NCI-H2227 treated with DMSO at 0.1 percent for 48 hours (cell line): ENCODE measurements around the gene TMEM181.
"Not testable (repeated sequence)": the region's sequence is repeated elsewhere in the genome, so short reads cannot be mapped to it uniquely, and the experiment has no call there.

Experiments used
- DNase-seq: peaks from one replicate; lab custom pipeline; 2025; lab: John Stamatoyannopoulos, UW

TMEM181 gene

DNA sequence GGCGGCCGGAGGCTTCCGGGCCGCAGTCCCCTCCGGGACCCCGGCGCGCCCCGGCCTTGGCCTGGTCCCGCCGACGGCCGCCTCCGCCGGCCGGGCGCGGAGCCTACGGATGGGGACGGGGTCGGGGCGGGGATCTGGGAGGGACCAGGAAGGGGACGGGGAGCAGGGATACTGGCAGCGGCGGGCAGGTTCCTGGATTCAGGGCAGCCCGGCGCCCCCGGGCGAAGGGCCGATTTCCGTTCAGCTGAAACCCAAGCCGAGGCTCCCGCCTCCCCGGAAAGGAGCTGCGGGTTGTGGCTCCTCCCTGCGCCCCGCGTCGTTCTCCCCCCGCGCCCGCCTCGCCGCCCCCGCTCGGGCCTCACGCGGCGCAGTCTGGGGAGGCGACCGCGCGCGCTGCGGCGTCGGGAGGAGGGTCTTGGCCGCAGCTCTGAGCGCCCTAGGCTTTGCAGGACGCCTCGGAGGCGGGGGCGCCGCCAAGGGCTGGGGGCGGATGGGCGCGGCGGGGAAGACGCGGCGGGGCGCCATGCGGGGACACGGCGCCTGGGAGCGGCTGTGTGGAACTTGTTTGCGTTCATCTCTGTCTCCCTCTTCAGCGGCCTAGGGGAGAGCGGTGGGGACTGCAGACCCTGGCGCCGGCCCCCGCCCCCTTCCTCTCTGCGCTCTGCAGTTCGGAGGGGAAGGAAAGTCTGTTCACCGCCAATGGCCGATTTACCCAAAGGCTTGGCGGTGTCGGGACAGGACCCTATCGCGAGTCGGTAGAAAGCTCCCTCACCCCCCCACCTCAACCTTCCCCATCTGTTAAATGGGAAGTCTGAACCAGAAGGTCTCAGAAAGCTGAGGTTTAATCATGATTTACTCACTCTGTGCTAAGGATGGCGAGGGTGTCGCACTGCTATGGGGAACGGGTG lies 22.7 kb upstream of the TMEM181 start:
- peak; percentile 52 for DNase-seq

DNA sequence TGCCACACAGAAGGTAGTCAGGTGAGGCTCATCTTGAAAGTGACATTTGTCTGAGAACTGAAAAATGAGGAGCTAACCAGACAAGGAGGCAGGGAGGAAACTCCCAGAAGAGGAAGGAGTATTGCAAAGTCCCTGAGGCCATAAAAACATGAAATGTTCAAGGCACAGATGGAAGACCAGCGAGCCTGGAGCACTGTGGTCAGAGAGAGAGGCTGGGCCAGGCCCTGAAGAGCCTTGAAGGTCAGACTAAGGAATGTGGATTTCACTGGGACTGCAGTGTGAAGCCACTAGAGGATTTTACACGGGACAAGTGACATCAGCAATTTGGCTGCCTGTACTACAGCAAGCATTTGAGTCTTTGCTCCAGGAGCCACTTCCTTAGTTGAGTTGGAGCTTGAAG lies 21.1 kb upstream of the TMEM181 start:
- DNase-seq = no peak

DNA sequence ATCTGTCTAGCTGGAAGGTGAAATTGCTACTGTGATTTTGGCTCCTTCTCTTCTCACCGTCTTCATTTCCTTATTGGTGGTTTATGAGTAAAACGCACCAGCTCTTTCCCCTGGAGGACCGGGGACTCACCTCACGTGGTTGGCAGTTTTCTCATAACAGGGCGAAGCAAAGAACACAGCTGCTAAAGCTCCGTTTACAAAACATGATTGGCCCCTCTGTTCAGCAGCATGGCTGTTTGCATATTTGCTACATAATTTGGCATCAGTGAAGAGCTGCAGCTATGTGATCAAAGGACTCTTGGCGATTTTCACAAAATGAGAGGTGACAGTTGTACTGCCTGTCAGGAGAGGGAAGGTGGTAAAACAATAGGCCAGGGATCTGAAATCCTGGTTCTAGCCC lies 20.5 kb upstream of the TMEM181 start:
- no peak for DNase-seq

DNA sequence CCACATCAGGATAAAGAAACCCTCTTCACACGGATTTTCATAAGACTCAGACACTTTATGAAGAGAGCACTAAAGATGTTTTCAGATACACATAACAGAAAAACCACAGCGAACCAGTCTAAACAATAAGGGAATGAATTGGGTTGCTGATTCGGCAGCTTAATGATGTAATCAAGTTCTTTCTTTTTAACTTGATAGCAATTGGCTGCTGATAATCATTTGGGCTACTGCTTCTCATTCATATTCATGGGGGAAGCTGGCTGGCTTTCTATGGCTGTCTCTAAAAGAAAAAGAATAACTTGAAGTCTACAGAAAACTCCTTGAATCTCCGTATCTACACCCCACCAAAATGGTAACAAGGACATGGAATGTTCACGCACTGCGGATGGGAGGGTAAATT lies 20.0 kb upstream of the TMEM181 start:
- DNase-seq = no peak

DNA sequence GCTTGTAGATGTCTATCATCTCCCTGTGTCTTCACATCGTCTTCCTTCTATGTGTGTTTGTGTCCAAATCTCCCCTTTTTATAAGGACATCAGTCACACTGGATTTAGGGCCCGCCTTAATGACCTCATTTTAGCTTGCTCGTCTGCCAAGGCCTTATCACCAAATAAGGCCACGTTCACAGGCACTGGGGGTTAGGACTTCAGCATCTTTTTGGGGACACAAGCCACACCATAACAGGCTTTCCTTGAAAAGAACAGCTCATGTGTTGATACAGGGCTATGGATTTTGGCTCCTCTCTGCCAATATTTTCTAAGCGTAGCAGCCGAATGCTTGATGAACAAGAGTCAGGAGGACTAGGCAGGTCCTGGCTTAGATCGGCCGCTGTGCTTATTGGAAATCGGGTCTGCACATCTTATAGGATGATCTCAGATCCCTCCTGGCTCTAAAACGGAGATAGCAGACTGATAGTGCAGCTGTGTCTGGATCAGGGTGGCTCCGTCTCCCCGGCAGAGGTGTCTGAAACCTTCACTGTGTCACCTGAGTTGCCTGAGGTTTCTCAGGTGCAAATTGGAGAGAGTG lies 16.2 kb upstream of the TMEM181 start:
- DNase-seq = no peak

DNA sequence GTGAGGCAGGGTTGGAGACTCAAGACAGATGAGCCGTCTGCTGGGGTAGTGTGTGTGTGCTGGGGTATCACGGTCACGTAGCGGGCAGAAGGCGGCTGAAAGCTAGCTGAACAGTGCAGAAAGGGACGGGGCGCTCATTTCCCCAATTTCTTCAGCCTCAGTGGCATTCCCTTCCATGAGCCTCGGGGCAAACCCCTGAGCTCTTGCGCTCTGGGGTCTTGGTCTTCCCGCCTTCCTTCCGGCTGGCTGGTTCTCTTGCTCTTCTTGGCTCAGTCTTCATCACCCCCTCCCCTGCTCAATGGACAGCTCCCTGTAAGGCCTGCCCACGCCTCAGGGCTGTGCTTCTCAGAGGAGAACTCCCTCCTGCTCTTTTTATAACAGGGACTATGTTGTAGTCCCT lies 15.5 kb upstream of the TMEM181 start:
- DNase-seq = no peak

DNA sequence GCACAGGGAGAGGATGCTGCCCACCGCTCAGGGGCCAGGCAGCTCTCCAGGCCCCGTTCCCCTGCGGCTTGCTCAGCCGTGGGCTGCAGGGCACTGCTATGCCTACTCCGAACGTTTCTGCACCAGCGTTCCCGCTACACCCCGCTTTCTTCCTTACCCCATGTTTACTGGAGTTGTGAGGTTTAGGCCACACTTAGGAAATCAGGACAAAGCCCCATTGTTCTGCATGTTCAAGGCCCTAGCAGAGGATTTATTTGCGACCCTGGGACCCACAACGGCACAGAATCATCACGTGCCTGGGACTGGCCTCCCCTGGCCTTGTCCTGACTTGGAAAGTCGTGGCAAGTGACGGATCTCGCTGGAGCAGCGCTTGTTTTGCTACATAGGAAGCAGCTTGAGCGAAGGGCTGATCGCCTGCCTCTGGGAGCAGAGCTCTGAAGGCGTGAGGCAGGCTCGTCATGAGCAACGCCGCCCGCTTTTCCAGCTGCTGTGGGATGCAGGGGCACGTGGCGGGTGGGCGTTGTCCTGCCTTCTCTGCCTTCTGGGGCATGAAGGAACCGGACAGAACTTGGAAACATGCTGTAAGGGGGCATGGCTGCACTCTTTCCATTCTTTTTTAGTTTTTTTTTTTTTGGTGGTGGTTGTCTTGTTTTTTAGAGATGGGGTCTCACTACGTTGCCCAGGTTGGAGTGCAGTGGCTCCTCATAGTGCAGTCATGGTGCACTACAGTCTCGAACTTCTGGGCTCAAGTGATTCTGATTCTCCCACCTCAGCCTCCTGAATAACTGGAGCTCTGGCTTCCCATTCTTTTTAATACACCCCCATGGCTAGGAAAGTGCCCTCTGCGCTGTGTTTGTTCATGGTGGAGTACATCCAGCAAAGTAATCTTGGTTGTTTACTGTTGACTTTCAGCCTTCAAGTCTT lies 14.6 kb upstream of the TMEM181 start:
- no peak for DNase-seq

DNA sequence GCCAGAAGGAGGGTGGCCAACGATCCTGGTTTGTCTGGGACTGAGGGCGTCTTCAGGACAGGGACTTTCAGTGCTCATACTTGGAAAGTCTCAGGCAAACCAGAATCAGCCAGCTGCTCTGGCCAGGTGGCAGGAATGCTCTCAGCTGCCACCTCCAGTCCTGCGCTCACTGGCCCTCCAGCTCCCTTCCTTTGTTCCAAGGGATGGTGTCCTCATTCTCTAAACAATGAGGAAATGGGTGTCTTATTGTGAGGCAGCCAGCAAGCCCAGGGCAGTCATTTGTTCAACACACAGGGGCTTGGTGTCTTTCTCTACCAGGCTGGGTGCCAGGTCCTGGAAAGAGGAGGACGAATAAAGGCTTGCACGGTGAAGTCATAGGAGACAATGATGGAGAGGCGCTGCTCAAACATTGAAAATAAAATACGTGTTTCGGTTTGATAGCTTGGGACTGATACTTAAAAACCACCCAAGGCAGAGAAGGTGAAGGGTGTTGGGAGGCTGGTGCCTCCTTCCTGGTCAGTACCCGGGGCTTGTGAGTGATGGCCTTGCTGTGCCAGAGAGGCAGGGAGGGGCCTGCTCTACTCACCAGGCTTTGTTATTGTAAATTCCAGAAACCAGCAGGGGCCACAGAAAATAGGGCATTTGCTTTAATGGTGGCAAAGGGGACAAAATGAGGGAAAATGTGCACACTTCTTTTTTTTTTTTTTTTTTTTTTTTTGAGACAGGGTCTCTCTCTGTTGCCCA lies 11.3 kb upstream of the TMEM181 start:
- no peak for DNase-seq

DNA sequence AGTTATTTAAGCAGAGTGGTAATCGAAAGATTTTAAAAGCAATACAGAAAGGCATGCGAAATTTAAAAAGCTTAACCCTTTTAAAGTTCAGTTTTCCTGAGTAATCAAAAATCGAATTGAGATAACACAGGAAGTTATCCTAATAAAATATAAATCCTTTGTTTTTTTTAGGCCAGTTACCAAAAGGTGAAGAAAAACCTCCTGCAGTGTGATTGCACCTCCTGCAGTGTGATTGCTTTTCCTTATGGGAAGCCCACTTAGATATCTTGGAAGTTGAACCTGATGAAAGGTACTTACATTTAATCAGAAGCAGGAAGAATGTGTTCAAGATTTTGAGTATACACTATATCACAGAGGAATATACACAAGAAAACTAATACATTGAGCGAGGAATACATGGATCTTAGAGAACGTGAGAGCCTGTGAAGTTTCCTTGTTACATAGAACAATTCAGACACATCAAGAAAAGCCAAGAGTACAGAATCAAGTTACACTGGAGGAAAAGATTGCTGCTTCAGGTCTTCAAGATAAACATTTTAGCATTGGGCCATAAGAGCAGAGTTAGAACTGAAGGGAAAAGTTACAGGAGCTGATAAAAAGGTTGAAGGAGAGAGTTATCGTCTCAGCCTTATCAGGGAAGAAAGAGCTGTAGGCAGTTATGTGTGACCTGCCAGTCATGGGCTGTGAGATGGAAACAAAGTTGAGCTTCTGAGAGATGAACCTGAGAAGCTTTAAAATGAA lies 7.7 kb upstream of the TMEM181 start:
- no peak for DNase-seq

DNA sequence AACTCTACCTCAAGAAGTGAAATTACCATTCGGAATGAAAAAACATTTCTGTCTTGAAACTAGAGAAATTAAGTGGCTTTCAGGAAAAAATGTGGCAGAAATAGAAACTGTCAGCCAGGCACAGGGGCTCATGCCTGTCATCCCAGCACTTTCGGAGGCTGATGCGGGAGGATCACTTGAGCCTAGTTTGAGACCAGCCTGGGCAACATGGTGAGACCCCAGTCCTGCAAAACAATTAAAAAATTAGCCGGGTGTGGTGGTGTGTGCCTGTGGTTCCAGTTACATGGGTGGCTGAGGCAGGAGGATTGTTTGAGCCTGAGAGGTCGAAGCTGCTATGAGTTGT lies 7.1 kb upstream of the TMEM181 start:
- DNase-seq = no peak

DNA sequence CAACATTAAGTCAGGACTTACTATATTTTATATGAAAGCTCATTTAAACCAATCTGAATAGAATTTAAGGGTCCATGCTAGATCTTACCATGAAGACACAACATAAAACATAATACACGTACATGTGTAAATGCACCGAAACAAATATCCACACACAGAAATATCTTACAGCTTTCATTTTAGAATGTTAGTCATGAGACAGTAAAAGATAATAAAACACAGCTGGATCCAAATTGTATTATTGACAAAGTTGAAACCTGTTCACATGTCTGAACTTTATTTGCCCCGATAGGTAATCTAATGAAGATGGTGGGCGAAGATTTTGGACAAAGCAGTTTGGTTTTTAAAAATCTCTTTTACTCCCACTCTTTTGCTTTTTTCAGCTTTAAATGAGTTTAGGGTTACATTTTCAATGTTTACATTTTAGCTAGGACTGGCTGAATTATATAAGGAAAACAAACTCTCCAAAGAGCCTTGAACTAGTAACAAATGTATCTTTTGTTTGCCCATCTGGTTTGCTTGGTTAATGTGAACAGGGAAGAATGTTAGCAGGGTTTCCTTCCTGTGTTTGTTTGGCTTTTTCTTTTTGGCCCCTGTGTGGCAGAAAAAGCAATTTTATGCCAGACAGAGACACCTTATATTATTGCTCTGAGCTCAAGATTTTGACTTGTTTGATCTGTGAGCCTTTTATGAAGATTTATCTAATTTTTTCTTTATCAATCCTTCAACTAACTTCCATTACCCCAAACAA lies 5.1 kb upstream of the TMEM181 start:
- DNase-seq = no peak

DNA sequence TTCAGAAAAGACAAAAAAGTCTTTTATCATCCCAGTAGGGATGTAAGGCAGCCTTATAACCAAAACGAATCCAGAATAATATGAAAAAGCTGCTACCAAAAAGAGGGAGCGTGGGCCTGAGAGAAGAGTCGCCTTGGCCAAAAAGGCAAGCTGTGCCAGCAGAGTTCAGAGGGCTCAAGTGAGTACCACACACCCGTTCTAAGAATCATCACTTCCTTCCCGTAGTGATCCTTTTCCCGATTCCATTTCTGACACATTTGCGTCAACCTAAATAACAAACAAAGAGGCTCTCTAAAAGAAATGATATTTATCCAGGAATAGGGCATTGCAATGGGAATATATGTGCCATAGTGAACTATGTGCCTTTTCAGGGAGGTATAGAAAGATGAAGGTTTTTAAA lies 3.8 kb upstream of the TMEM181 start:
- no peak for DNase-seq

DNA sequence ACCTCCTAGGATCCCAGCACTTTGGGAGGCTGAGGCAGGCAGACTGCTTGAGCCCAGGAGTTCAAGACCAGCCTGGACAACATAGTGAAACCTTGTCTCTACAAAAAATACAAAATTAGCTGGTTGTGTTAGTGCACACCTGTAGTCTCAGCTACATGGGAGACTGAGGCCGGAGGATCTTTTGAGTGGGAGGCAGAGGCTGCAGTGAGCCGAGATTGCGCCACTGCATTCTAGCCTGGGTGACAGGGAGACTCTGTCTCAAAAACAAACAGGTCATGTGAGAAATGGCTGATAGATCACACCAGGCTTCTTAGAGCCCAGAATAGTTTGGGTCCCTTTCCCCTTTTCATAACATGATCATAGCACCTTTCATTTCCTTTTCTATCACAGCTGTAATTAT lies 2.8 kb upstream of the TMEM181 start:
- not testable (repeated sequence) for DNase-seq

DNA sequence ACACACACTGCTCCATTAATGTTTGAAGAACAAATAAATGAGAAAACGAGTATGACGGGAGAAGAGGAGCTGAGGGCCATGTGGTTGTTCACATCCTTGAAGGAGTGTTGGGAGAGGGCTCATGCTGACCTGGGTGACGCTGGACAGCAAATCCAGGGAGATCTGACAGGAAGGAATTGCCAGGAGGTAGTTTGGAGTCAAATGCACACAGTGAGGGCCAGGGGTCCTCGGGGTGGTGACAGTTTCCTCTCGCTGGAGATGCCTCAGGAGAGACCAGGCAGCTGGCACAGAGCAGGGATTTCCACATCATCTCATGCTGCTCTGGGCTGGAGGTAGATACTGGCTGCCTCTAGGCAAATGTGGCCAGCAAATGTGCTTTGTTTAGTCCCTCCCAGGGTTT lies 2.0 kb upstream of the TMEM181 start:
- DNase-seq = no peak

DNA sequence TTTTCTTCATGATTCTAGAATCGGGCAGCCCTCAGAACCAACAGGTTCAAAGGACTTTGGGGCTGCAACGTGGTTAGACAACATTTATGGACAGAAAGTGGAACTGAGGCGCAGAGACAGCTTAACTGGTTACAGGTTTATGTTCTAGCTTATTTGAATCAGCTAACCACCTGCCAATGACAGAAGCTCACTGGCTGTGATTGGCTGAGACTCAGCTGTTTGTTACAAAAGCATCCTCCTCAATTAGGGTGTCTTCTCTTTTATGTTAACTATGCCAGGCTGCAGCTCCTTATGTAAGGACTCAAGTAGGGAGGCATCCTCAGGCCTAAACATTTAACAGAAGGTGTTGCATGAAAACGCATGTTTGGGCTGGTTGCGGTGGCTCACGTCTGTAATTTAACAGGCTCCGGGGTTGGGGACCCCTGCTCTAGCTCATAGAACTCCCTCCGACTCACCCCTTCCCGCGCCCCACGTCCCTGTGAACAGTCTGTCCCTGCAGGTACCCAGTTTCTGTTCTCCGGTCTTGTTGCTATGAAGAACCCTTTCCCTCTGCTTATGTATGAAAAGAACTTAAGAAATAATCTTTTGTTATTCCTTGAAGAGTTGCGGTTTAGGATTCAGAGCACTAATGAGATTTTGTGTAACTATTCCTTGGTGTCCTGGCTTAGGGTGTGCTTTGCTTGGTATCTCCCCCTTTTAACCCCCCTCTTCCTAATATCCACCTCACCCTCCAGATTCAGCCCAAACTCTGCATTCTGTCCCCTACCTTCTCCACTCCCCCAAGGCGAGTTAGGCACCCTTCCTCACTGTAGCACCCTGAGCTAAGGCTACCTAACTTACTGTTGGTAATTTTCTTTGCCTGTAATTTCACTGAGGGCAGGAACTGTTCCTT lies 1.2 kb upstream of the TMEM181 start:
- DNase-seq = no peak

DNA sequence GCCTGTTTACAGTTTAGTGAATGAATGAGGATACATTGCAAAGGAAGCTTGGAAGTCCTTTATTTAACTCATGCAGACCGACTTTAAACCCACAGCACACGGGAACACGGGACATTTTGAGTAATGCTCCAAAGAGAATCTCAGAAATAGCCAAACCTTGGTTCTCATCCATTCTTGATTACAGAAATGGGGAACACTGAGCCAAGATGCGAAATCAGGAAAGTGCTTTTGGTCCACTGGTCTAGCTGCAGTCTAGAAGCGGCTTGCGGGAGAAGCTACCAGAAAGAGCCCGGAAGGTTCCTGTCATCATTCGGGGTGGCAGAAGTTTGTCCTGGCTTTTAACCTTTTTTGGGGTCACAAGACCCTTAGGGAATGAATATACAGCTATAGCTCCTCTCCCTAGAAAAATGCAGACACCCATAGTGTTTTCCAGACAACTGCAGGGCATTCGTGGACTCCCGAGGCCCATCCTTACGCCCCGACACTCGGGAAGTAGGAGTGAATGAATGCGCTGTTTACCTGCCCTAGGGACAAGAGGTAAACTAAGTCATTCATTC lies 475 bp upstream of the TMEM181 start:
- no peak for DNase-seq

DNA sequence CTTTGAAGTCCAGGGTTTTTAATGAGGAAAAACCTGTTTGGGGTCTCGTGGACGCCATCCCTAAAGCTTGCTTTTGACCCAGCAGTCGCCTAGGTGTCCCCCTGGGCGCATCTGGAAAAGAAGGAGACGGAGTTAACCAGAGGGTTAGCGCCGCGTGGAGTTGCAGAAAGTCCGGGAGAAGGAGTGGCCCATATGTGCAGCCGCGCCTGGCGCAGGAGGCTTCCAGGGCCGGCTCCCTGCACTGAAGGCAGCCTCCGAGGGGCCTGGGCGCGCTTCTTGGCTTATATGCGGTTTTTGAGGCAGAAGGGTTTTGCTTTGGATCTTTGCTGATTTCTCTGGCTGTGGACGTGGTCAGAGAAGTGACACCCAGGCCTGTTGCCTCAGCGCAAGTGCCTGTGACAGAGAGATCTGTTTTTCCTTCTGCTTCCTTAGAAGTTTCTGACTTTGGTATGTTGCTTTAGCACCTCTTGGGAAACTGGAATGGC lies 987 bp downstream of the TMEM181 start:
- DNase-seq = no peak

DNA sequence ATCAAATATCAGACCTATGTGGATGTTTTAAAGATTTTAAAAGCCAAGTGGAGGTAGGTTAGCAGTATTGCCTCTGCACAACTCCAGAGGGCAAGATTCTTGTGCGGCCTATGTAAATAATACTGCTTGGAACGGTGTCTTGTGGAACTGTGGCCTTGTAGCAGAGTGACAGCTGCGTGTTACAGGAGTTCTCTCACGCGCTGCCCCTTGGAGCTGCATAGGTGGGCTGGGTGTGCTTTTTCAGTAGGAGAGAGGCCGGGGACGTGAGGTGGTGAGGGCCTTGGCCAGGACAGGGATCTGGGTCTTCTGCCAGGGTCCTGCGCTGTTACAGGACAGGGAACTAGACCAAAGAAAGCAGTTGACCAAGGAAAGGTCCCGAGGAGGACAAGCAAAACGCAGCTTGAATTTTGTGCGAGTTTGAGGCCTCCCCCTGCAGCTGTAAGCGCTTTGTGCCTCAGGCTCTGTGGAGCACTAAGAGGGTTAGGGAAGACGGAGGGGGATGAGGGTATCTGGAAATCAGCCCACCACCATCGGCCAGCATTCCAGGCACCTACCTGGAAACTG lies 1.5 kb downstream of the TMEM181 start:
- no peak for DNase-seq

DNA sequence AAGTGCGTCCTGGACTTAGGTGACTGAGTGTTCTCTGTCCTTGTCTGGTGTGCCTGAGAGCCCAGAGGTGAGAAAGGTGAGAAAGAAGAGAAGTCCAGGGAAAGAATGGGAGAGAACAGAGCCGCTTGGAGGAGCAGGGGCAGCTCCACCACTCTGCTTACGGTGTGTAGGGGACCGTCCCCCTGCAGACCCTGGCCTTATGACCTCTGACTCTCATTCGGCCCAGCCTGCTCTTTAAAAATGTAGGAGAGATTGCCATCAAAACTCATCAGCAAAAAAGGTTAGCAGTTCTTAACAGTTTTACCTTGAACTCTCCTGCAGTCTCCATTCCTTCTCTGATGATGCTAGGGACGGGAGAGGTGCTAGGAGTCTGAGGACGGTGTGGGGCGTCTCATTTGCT lies 2.0 kb downstream of the TMEM181 start:
- DNase-seq = no peak
